ENCODE results near the gene CASKIN1. TPM values are rescaled to one million over a fixed set of nuclear protein-coding genes. Genes with fewer than 3 reads are reported as not detected.
"Not testable (repeated sequence)": the region's sequence is repeated elsewhere in the genome, so short reads cannot be mapped to it uniquely, and the experiment has no call there.

Gene CASKIN1
- total and polyA plus RNA-seq, 10 of the 15 experiments (the other 5 are each of a cell fraction or from before 2014, with no cell fraction given): 0.03 to 0.33 (median 0.11) TPM; not detected in 5

DNA sequence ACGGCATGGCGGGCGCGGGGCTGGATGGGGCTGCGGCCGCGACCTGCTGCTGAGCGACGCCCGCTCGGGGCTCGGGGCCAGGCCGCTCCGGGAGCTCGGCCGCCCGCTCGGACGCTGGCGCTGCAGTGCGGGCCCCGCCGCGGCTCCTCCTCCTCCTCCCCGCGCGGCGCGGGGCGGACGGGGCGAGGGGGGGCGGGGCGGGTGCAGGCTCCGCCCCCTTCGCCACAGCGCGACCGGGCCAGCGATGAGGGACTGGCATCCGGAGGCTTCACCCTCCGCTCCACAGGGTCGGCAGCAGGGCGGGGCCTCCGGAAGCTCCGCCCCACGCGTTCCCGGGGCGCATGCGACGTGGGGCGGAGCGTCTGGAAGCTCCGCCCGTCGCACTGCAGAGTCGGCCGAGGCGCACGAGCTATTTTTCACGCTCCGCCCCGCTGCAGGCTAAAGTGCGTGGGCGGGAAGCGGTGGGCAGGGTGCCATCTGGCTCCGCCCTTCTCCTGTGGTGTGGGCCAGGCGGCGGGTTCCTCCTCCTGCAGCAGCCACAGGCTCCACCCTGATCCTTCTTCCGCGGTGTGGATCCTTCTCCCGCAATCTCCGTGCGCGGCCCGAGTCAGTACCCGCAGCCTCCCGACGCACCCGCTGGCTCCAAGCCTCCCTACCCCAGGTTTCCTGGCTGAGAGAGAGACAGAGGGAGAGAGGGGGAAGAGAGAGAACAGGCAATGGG, 60.5 kb downstream of the CASKIN1 start, which contains the start of gene PKD1:
Gene PKD1 (minus strand): TSS at position 129 of the 721 bp plus-strand sequence. CDS start 209 bp downstream, outside the sequence.
- BruUV-seq (replicated peaks); intact Hi-C loops (cut with micrococcal nuclease; ENCODE audit: unreplicated experiment); H3K79me2 ChIP-seq (ENCODE audit: control insufficient read depth, insufficient read depth, low read length); H3K27me3 ChIP-seq (replicated peaks in 1 of 2; ENCODE audit: control insufficient read depth in 2 of 2, insufficient read depth in 2 of 2, low read length in 1 of 2); POLR2A ChIA-PET; H3K36me3 ChIP-seq (ENCODE audit: control insufficient read depth in 2 of 2, insufficient read depth in 2 of 2, low read length in 1 of 2); H3K4me1 ChIP-seq (ENCODE audit: control insufficient read depth, insufficient read depth, low read length); H3K9me3 ChIP-seq (replicated peaks; ENCODE audit: control insufficient read depth, insufficient read depth, low read length); in situ Hi-C loops (cut with MboI); H4K20me1 ChIP-seq (ENCODE audit: control insufficient read depth, insufficient read depth): not testable (repeated sequence)
- H3K4me3 ChIP-seq: peak within 1 kb of the TSS; percentile 63
- ATAC-seq (peak; percentile 84), DNase-seq (ENCODE audit: low read depth, low spot score) (peak; percentile 86), FAIRE-seq (peak; percentile 96)
- H3K9ac ChIP-seq (ENCODE audit: control insufficient read depth, insufficient read depth, low read length): peak within 1 kb of the TSS; percentile 58
- under 1% methylated on average over 38 of the region's 81 CpGs for WGBS (ENCODE audit: insufficient coverage, insufficient replicate concordance, low lambda C conversion rate, missing lambda C conversion rate)
- SMC1A ChIA-PET (ENCODE audit: uncharacterized antibody, unreplicated experiment): interaction anchor here (0.5 to 1.3 kb wide), 4 partner anchors 10 to 637 kb away, joined by 3 to 4 read pairs (median 4); partner anchors contain the start of gene TRAF7
- RAD21 ChIA-PET (ENCODE audit: unreplicated experiment): interaction anchor here (0.7 to 1.9 kb wide), 4 partner anchors 15 to 115 kb away, joined by 4 to 5 read pairs (median 4); partner anchors contain the start of genes ECI1, NTHL1, TRAF7 and TSC2
- CTCF ChIA-PET: interaction anchor here (1.1 to 2.4 kb wide), 5 partner anchors 11 to 113 kb away, joined by 4 to 11 read pairs (median 6); partner anchors contain the start of gene TRAF7
- H3K4me2 ChIP-seq (ENCODE audit: control insufficient read depth, insufficient read depth): peak within 1 kb of the TSS; percentile 59
- peak within 1 kb of the TSS; percentile 33; the same call in 1 of the 2 replicates for H3K27ac ChIP-seq (ENCODE audit: control insufficient read depth, insufficient read depth)
- TF ChIP-seq BACH1 (IDR thresholded peaks at IDR 0.05; ENCODE audit: borderline replicate concordance) (peak; percentile 58; the same call in 1 of the 2 replicates), IKZF2 (IDR thresholded peaks at IDR 0.05) (peak in 1 of 2 experiments; percentile 25; a peak in 1 of 4 replicates), BHLHE40 (IDR thresholded peaks at IDR 0.05; ENCODE audit: borderline replicate concordance in 1 of 2, low read depth in 2 of 2, low read length in 1 of 2) (peak; percentile 69 to 98; a peak in 3 of 4 replicates), EED (IDR thresholded peaks at IDR 0.05; ENCODE audit: low read depth) (0 out of 2 replicates have a peak, but pooled peaks have one; percentile 30), SP1 (IDR thresholded peaks at IDR 0.05; ENCODE audit: low read depth, low read length) (peak; percentile 53), RUNX3 (IDR thresholded peaks at IDR 0.05; ENCODE audit: low read length) (peak; percentile 36; the same call in 1 of the 2 replicates), EGR1 (IDR thresholded peaks at IDR 0.05; ENCODE audit: borderline replicate concordance in 1 of 2, low read depth in 2 of 2, low read length in 2 of 2) (peak; percentile 55 to 92), POLR2A (IDR thresholded peaks at IDR 0.05; ENCODE audit: low read depth, low read length) (peak; percentile 45; the same call in 1 of the 2 replicates), HDGF (IDR thresholded peaks at IDR 0.05) (peak; percentile 91)
- peak within 1 kb of the TSS; percentile 71 for H2AFZ ChIP-seq (ENCODE audit: control insufficient read depth, low read depth, low read length)
